Measurements from ENCODE around the gene UGT1A8.
"Not testable (repeated sequence)": the region's sequence is repeated elsewhere in the genome, so short reads cannot be mapped to it uniquely, and the experiment has no call there.

UGT1A8 gene

GRCh38 chr2:233718552-233718951 lies 101.1 kb downstream of the UGT1A8 start, which contains the start of gene UGT1A4:
UGT1A4 (plus strand) TSS chr2:233718736; CDS start chr2:233718821, 85 bp downstream.
- no peak for DNase-seq (ENCODE audit: low spot score)

GRCh38 chr2:233728723-233729301 lies 111.4 kb downstream of the UGT1A8 start, which contains the start of gene UGT1A3:
UGT1A3 (plus strand) TSS chr2:233729042; CDS start chr2:233729127, 85 bp downstream.
- peak; percentile 36 for DNase-seq (ENCODE audit: low spot score)

- not testable (repeated sequence) for DNase-seq (ENCODE audit: low spot score)
These were observed 119.6 kb downstream of the UGT1A8 start for GRCh38 chr2:233736868-233737653.

- no peak for DNase-seq (ENCODE audit: low spot score)
These were observed 123.4 kb downstream of the UGT1A8 start for GRCh38 chr2:233740870-233741269.

GRCh38 chr2:233743464-233744259 lies 126.2 kb downstream of the UGT1A8 start:
- DNase-seq (ENCODE audit: low spot score), result no peak

- no peak for DNase-seq (ENCODE audit: low spot score)
These were observed 127.8 kb downstream of the UGT1A8 start for GRCh38 chr2:233745073-233745755.

GRCh38 chr2:233745838-233746237 lies 128.4 kb downstream of the UGT1A8 start:
- DNase-seq (ENCODE audit: low spot score), result not testable (repeated sequence)

- DNase-seq (ENCODE audit: low spot score), result no peak
These were observed 129.2 kb downstream of the UGT1A8 start for GRCh38 chr2:233746475-233747282.

- no peak for DNase-seq (ENCODE audit: low spot score)
These were observed 129.8 kb downstream of the UGT1A8 start for GRCh38 chr2:233747283-233747544.

- not testable (repeated sequence) for DNase-seq (ENCODE audit: low spot score)
These were observed 133.3 kb downstream of the UGT1A8 start for GRCh38 chr2:233750689-233751088.

- DNase-seq (ENCODE audit: low spot score), result not testable (repeated sequence)
These were observed 134.0 kb downstream of the UGT1A8 start for GRCh38 chr2:233751212-233752009.

GRCh38 chr2:233754872-233755611 lies 137.6 kb downstream of the UGT1A8 start:
- DNase-seq (ENCODE audit: low spot score), result no peak

GRCh38 chr2:233756429-233757081 lies 139.1 kb downstream of the UGT1A8 start:
- peak; percentile 41 for DNase-seq (ENCODE audit: low spot score)

- no peak for DNase-seq (ENCODE audit: low spot score)
These were observed 140.7 kb downstream of the UGT1A8 start for GRCh38 chr2:233758141-233758540.

GRCh38 chr2:233758849-233759248 lies 141.4 kb downstream of the UGT1A8 start:
- DNase-seq (ENCODE audit: low spot score), result no peak

- no peak for DNase-seq (ENCODE audit: low spot score)
These were observed 142.6 kb downstream of the UGT1A8 start, which contains the start of gene UGT1A1 for GRCh38 chr2:233760043-233760442. UGT1A1 (plus strand) TSS chr2:233760270; CDS start chr2:233760288, 18 bp downstream.

- no peak for DNase-seq (ENCODE audit: low spot score)
These were observed 143.8 kb downstream of the UGT1A8 start for GRCh38 chr2:233761040-233761769.

- peak; percentile 79 for DNase-seq (ENCODE audit: low spot score)
These were observed 146.8 kb downstream of the UGT1A8 start for GRCh38 chr2:233764264-233764663.

Data from SW480 (cell line).